Activated CD8-positive, alpha-beta memory T cell treated with anti-CD3 and anti-CD28 coated beads, Interleukin-2, amount 10 ng/mL, durations not matched to agents 7 days and 5 days (primary cell): ENCODE results near the gene ITK. TPM values are rescaled to one million over a fixed set of nuclear protein-coding genes. Genes with fewer than 3 reads are reported as not detected.
A peak's percentile ranks its signal among the peaks of the same experiment; 100 is the strongest.

Experiments
- ATAC-seq: fragments of 150-1000 bp; cut with Tn5 transposase; one replicate; pipeline ENCODE4 v1.10.0; 2021; ENCODE audit warnings: moderate library complexity
- CTCF ChIA-PET: fragments of 350-600 bp; sonication (Branson Sonifier 250); formaldehyde crosslinking; loops from one replicate; lab custom pipeline; 2021; ENCODE audit warnings: antibody characterized with exemption; lab: Charles Lee
- DNase-seq: peaks from one replicate; pipeline ENCODE4 v3.0.0-alpha.2; 2020
- H3K27ac Mint-ChIP-seq: one replicate; pipeline ENCODE4 v1.8.0; 2021; ENCODE audit warnings: mild to moderate bottlenecking, mixed read lengths
- H3K27me3 Mint-ChIP-seq: one replicate; pipeline ENCODE4 v1.8.0; 2021; ENCODE audit warnings: mixed read lengths
- H3K36me3 Mint-ChIP-seq: one replicate; pipeline ENCODE4 v1.8.0; 2021; ENCODE audit warnings: mild to moderate bottlenecking, mixed read lengths
- H3K4me1 Mint-ChIP-seq: one replicate; pipeline ENCODE4 v1.8.0; 2021; ENCODE audit warnings: mixed read lengths
- H3K4me3 Mint-ChIP-seq: one replicate; pipeline ENCODE4 v1.8.0; 2021; ENCODE audit warnings: mild to moderate bottlenecking, moderate library complexity, mixed read lengths
- H3K9me3 Mint-ChIP-seq: one replicate; pipeline ENCODE4 v1.8.0; 2022; ENCODE audit warnings: low read depth, mixed read lengths
- total RNA-seq, 2 experiments: library from RNA; stranded (reverse); gene quantifications; one replicate each; pipeline ENCODE4 v1.2.3, GENCODE V29; 2021

ITK gene
- total RNA-seq, 2 experiments from 2014 or later: 209 to 215 TPM

DNA sequence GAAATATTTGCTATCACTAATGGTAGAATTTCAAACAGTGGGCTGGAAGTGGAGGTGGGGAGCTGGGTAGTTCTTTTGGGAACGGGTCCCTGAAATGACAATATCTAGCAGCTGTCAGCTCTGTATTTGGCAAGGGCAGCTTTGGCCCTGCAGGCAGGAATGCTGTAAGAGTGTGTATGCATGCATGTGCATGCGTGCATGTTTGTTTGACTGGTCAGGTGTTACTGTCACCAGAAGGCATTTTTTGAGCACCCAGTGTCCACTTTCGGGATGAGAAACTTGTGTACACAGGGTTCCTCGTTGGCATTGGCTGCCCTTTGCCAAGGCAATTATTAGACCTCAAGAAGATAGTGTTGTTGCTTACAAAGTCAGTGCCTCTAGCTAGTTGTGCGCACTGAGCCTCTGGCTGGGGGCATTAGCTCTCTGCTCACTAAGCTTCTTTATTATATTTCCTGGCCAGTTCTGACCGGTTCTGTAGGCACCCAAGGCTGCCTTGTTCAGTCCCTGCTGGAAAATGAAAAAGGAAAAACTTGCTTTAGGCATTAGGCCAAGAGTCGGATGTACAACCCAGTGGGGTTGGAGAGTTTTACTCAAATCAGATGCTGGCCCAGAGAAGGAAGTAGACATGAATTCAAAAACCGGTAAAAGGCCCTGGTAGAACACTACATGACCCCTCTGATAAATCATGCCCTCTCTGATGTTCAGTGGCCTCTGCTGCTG, 87.3 kb downstream of the ITK start:
- Mint-ChIP-seq H3K9me3 (no peaks in the 10 kb centered on the region), H3K27me3 (no peaks in the 10 kb centered on the region), H3K36me3 (peaks cover 47% of the 10 kb centered on the region), H3K4me1 (peaks cover 77% of the 10 kb centered on the region), H3K27ac (peak overlapping the region; percentile 88), H3K4me3 (peak overlapping the region; percentile 83)
- DNase-seq (no peak), ATAC-seq (no peak)
- CTCF ChIA-PET: interaction anchor here (0.7 to 4.6 kb wide), 13 partner anchors 10 to 135 kb away, joined by 3 to 48 read pairs (median 4); partner anchors contain the start of genes ITK and MED7

GRCh38 chr5:157269165-157269671, 88.6 kb downstream of the ITK start:
- peak; percentile 49 for DNase-seq
- peaks cover 49% of the 10 kb centered on the region for H3K36me3 Mint-ChIP-seq

GRCh38 chr5:157269761-157270272, 89.2 kb downstream of the ITK start:
- Mint-ChIP-seq H3K9me3 (no peaks in the 10 kb centered on the region), H3K4me1 (peaks cover 75% of the 10 kb centered on the region), H3K27ac (peak overlapping the region; percentile 97), H3K36me3 (peaks cover 52% of the 10 kb centered on the region), H3K4me3 (peak overlapping the region; percentile 83), H3K27me3 (no peaks in the 10 kb centered on the region)
- ATAC-seq: no peak
- CTCF ChIA-PET: interaction anchor here (1.1 kb wide), 2 partner anchors 16 to 17 kb away, joined by 3 to 4 read pairs; no protein-coding TSS in a partner anchor
- peak; percentile 62 for DNase-seq

More at GRCh38 chr5:157269165-157269671, 88.6 kb downstream of the ITK start:
- no peak for ATAC-seq
- no peaks in the 10 kb centered on the region for H3K9me3 Mint-ChIP-seq
- H3K4me3 Mint-ChIP-seq: peak overlapping the region; percentile 83
- H3K27ac Mint-ChIP-seq: peak overlapping the region; percentile 97
- CTCF ChIA-PET: interaction anchor here (0.8 to 3.7 kb wide), 4 partner anchors 15 to 35 kb away, joined by 3 to 14 read pairs (median 4); no protein-coding TSS in a partner anchor
- H3K4me1 Mint-ChIP-seq: peaks cover 77% of the 10 kb centered on the region
- no peaks in the 10 kb centered on the region for H3K27me3 Mint-ChIP-seq

DNA sequence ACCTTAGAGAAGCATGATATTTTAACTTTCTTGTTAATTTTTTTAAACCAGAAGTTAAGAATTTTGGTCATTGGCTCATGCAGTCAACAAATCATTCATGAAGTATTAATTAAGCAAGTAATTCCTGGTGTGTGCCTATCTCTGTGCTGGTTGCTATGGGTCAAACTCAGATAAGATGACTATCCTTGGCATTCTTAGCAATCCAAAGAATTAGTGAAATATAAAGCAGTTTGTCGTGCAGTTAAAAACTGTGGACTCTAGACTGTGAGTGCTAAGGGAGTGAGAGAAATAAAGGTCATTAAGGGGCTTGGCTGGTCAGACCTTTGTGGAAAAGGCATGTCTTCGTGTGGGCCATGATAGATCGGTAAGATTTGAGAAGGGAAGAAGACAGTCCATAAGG, 90.1 kb downstream of the ITK start:
- no peaks in the 10 kb centered on the region for H3K9me3 Mint-ChIP-seq
- H3K4me3 Mint-ChIP-seq: peak overlapping the region; percentile 64
- peaks cover 55% of the 10 kb centered on the region for H3K36me3 Mint-ChIP-seq
- peak overlapping the region; percentile 97 for H3K27ac Mint-ChIP-seq
- CTCF ChIA-PET: interaction anchor here (1.7 to 3.4 kb wide), 3 partner anchors 8 to 53 kb away, joined by 5 to 42 read pairs (median 17); no protein-coding TSS in a partner anchor
- no peak for DNase-seq
- ATAC-seq: no peak
- peaks cover 70% of the 10 kb centered on the region for H3K4me1 Mint-ChIP-seq
- no peaks in the 10 kb centered on the region for H3K27me3 Mint-ChIP-seq

DNA sequence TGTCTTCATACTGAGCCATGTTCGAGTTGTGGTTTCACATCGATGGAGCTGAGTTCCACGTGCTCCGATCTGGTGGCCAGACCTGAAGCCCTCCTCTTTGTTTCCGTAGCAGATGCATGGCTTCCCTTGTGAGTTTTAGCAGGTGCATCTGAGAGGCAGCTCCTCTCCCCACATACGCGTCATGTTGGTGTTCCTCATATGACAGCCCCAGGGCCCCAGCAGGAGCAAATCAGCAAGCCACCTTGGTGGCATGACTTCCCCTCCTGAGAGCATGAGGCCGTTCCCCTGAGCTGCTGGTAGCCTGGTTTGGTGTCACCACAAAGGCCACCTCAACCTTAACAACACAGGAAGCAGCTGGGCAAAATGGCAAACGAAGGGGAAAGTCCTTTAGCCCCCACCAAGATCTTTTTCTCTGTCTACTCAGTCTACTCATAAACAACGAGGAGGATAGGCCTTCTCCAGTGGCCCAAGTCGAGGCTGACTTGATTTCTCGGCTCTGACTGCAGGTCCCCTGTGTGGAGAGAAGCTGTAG, 91.2 kb downstream of the ITK start:
- H3K4me1 Mint-ChIP-seq: peaks cover 78% of the 10 kb centered on the region
- CTCF ChIA-PET: interaction anchor here (0.6 to 4.0 kb wide), 17 partner anchors 9 to 267 kb away, joined by 3 to 42 read pairs (median 4); partner anchors contain the start of gene ITK
- ATAC-seq (peak; percentile 80), DNase-seq (peak; percentile 98)
- peaks cover 59% of the 10 kb centered on the region for H3K36me3 Mint-ChIP-seq
- peak overlapping the region; percentile 64 for H3K4me3 Mint-ChIP-seq
- H3K27me3 Mint-ChIP-seq: no peaks in the 10 kb centered on the region
- no peaks in the 10 kb centered on the region for H3K9me3 Mint-ChIP-seq
- H3K27ac Mint-ChIP-seq: peak overlapping the region; percentile 97

DNA sequence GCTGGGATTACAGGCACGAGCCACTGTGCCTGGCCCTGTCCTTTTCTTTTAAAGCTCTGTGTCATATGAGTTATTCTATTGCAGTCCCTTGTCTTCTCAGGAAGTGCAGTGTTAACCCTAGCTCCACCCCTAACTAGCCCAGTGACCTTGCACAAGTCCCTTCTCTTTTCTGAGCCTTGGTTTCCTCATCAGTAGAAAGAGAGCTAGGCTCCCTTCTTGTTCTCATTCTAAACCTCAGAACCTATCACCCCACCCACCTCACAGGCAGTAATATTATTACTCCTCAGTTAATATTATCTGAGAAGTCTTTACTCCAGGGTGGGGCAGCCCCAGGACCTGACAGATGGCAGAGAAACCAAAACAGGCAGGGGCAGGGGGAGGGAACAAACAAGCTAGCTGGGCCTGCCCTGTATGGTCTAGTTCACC, 92.5 kb downstream of the ITK start:
- peak; percentile 48 for ATAC-seq
- Mint-ChIP-seq H3K27ac (peak overlapping the region; percentile 97), H3K4me3 (peak overlapping the region; percentile 64), H3K9me3 (no peaks in the 10 kb centered on the region), H3K4me1 (peaks cover 81% of the 10 kb centered on the region), H3K27me3 (no peaks in the 10 kb centered on the region), H3K36me3 (peaks cover 54% of the 10 kb centered on the region)
- peak; percentile 79 for DNase-seq
- CTCF ChIA-PET: interaction anchor here (0.6 to 4.0 kb wide), 14 partner anchors 10 to 414 kb away, joined by 3 to 42 read pairs (median 4); no protein-coding TSS in a partner anchor

DNA sequence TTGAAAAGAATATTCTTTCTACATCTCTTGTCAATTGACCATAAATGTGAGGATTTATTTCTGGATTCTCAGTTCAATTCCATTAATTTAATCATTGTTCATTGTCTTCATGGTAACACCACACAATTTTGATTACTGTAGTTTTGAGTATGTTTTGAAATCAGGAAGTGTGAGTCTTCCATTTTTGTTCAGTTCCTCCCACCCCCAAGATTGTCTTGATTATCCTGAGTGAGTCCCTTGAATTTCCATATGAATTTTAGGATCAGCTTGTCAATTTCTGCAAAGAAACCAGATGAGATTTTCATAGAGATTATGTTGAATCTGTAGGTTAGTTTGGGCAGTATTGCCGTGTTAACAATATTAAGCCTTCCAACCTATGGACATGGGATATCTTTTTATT, 94.8 kb downstream of the ITK start:
- Mint-ChIP-seq H3K27me3 (no peaks in the 10 kb centered on the region), H3K36me3 (peaks cover 48% of the 10 kb centered on the region), H3K4me1 (peaks cover 80% of the 10 kb centered on the region), H3K4me3 (no peak overlapping the region), H3K9me3 (no peaks in the 10 kb centered on the region), H3K27ac (no peak overlapping the region)
- no peak for ATAC-seq
- CTCF ChIA-PET: interaction anchor here (1.1 to 4.0 kb wide), 3 partner anchors 29 to 127 kb away, joined by 3 to 15 read pairs (median 3); no protein-coding TSS in a partner anchor
- DNase-seq: no peak

- peaks cover 80% of the 10 kb centered on the region for H3K4me1 Mint-ChIP-seq
- H3K27ac Mint-ChIP-seq: no peak overlapping the region
- H3K27me3 Mint-ChIP-seq: no peaks in the 10 kb centered on the region
- H3K9me3 Mint-ChIP-seq: peaks cover 11% of the 10 kb centered on the region
- H3K36me3 Mint-ChIP-seq: peaks cover 56% of the 10 kb centered on the region
- H3K4me3 Mint-ChIP-seq: no peak overlapping the region
- CTCF ChIA-PET: interaction anchor here (1.0 to 1.6 kb wide), 2 partner anchors 16 to 50 kb away, joined by 3 to 4 read pairs; no protein-coding TSS in a partner anchor
- ATAC-seq (no peak), DNase-seq (no peak)
Observed at GRCh38 chr5:157278319-157279037, 97.8 kb downstream of the ITK start.

- CTCF ChIA-PET: interaction anchor here (0.7 to 1.6 kb wide), 2 partner anchors 12 to 17 kb away, joined by 3 to 4 read pairs; no protein-coding TSS in a partner anchor
- H3K27me3 Mint-ChIP-seq: no peaks in the 10 kb centered on the region
- H3K9me3 Mint-ChIP-seq: peaks cover 11% of the 10 kb centered on the region
- H3K36me3 Mint-ChIP-seq: peaks cover 59% of the 10 kb centered on the region
- DNase-seq (no peak), ATAC-seq (no peak)
- H3K4me1 Mint-ChIP-seq: peaks cover 78% of the 10 kb centered on the region
- peak overlapping the region; percentile 20 for H3K27ac Mint-ChIP-seq
- no peak overlapping the region for H3K4me3 Mint-ChIP-seq
Observed at GRCh38 chr5:157279605-157280239, 99.1 kb downstream of the ITK start.

- CTCF ChIA-PET: interaction anchor here (1.8 kb wide), 1 partner anchor 138 kb away, joined by 5 read pairs; the partner anchor contains the start of gene MED7
- H3K36me3 Mint-ChIP-seq: peaks cover 67% of the 10 kb centered on the region
- no peak for DNase-seq
- no peaks in the 10 kb centered on the region for H3K27me3 Mint-ChIP-seq
- H3K9me3 Mint-ChIP-seq: peaks cover 11% of the 10 kb centered on the region
- no peak overlapping the region for H3K4me3 Mint-ChIP-seq
- H3K27ac Mint-ChIP-seq: peak overlapping the region; percentile 47
- peaks cover 79% of the 10 kb centered on the region for H3K4me1 Mint-ChIP-seq
- no peak for ATAC-seq
Observed at GRCh38 chr5:157280927-157281326, 100.3 kb downstream of the ITK start.

- no peak overlapping the region for H3K4me3 Mint-ChIP-seq
- H3K36me3 Mint-ChIP-seq: peaks cover 67% of the 10 kb centered on the region
- H3K27me3 Mint-ChIP-seq: no peaks in the 10 kb centered on the region
- ATAC-seq (no peak), DNase-seq (no peak)
- CTCF ChIA-PET: interaction anchor here (1.8 kb wide), 1 partner anchor 139 kb away, joined by 5 read pairs; the partner anchor contains the start of gene MED7
- H3K27ac Mint-ChIP-seq: peak overlapping the region; percentile 78
- H3K9me3 Mint-ChIP-seq: peaks cover 11% of the 10 kb centered on the region
- H3K4me1 Mint-ChIP-seq: peaks cover 70% of the 10 kb centered on the region
Observed at GRCh38 chr5:157282150-157282549, 101.5 kb downstream of the ITK start.

DNA sequence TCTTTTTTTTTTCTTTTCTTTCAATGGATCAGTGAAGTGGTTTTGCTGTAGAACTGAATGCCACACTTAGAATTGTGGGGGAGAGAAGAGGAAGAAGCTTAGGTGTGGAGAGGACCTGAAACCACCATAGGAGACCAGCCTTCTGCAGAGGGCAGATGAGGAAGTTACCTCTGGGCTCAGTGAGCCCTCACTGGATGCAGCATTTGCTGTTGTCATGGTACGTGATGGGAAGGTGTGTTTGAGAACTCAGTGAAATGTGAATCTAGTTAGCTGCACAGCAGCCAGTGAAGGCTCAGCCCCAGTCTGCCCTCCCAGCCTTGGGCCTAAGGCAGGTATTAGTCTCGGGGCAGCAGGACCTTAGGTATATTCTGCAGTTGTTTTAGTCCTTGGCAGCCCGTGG, 102.8 kb downstream of the ITK start:
- Mint-ChIP-seq H3K4me1 (peaks cover 69% of the 10 kb centered on the region), H3K36me3 (peaks cover 71% of the 10 kb centered on the region), H3K4me3 (no peak overlapping the region), H3K9me3 (peaks cover 11% of the 10 kb centered on the region), H3K27ac (peak overlapping the region; percentile 78), H3K27me3 (no peaks in the 10 kb centered on the region)
- CTCF ChIA-PET: interaction anchor here (1.5 kb wide), 2 partner anchors 11 to 24 kb away, joined by 5 to 6 read pairs; no protein-coding TSS in a partner anchor
- DNase-seq (no peak), ATAC-seq (peak; percentile 84)
